HG03045 (cell line): Measurements from ENCODE around the gene CROCC.
"Not testable (repeated sequence)": the region's sequence is repeated elsewhere in the genome, so short reads cannot be mapped to it uniquely, and the experiment has no call there.

Source experiments
- ATAC-seq: cut with Tn5 transposase; IDR thresholded peaks from one replicate; pipeline ENCODE4 v1.9.1; 2021; ENCODE audit warnings: mild to moderate bottlenecking, moderate library complexity; ENCODE audit not compliant: unreplicated experiment

The CROCC gene

GRCh38 chr1:16914928-16915626 lies 6.7 kb upstream of the CROCC start:
- ATAC-seq = not testable (repeated sequence)

- ATAC-seq = no peak
Observed at GRCh38 chr1:16915627-16915973, 6.1 kb upstream of the CROCC start.

- not testable (repeated sequence) for ATAC-seq
Observed at GRCh38 chr1:16916036-16916880, 5.5 kb upstream of the CROCC start.

- no peak for ATAC-seq
Observed at GRCh38 chr1:16918371-16918770, 3.4 kb upstream of the CROCC start.

- ATAC-seq = not testable (repeated sequence)
Observed at GRCh38 chr1:16918936-16919665, 2.6 kb upstream of the CROCC start.

GRCh38 chr1:16920951-16921350 lies 780 bp upstream of the CROCC start:
- ATAC-seq = no peak

GRCh38 chr1:16922466-16922865 lies 735 bp downstream of the CROCC start:
- no peak for ATAC-seq

GRCh38 chr1:16922885-16923431 lies 1.2 kb downstream of the CROCC start:
- ATAC-seq = no peak

- ATAC-seq = no peak
Observed at GRCh38 chr1:16924216-16924918, 2.6 kb downstream of the CROCC start.

- no peak for ATAC-seq
Observed at GRCh38 chr1:16924919-16925477, 3.3 kb downstream of the CROCC start.

GRCh38 chr1:16925635-16926490 lies 4.1 kb downstream of the CROCC start:
- no peak for ATAC-seq

GRCh38 chr1:16926491-16927073 lies 4.9 kb downstream of the CROCC start:
- ATAC-seq = no peak

GRCh38 chr1:16927256-16927655 lies 5.5 kb downstream of the CROCC start:
- no peak for ATAC-seq

GRCh38 chr1:16927711-16928485 lies 6.2 kb downstream of the CROCC start:
- ATAC-seq = no peak

GRCh38 chr1:16929146-16930041 lies 7.7 kb downstream of the CROCC start:
- ATAC-seq = not testable (repeated sequence)

- not testable (repeated sequence) for ATAC-seq
Observed at GRCh38 chr1:16931206-16931934, 9.6 kb downstream of the CROCC start.

- not testable (repeated sequence) for ATAC-seq
Observed at GRCh38 chr1:16933945-16934344, 12.2 kb downstream of the CROCC start.
